Smooth muscle cell (in vitro differentiated cells): ENCODE measurements around the gene PAK4. TPM values are rescaled to one million over a fixed set of nuclear protein-coding genes. Genes with fewer than 3 reads are reported as not detected.

ENCODE experiments used
- DNase-seq: peaks from one replicate; lab custom pipeline; 2025; ENCODE audit not compliant: unreplicated experiment; lab: John Stamatoyannopoulos, UW
- H2AFZ ChIP-seq: fragments of 200-600 bp; sonication (generic); 2 replicates; pipeline ENCODE4 v1.6.0; 2016; ENCODE audit warnings: antibody characterized with exemption, low read depth, mild to moderate bottlenecking
- H3F3A ChIP-seq: fragments of 200-600 bp; sonication (generic); 2 replicates; pipeline ENCODE4 v1.6.0; 2017; ENCODE audit warnings: antibody characterized with exemption, low read depth
- H3K27ac ChIP-seq: fragments of 200-600 bp; sonication (generic); 2 replicates; pipeline ENCODE4 v1.5.1; 2016; ENCODE audit warnings: low read depth, mild to moderate bottlenecking
- H3K27me3 ChIP-seq: fragments of 200-600 bp; sonication (generic); 2 replicates; pipeline ENCODE4 v1.6.1; 2016; ENCODE audit warnings: low read depth, mild to moderate bottlenecking
- H3K36me3 ChIP-seq: fragments of 200-600 bp; sonication (generic); 2 replicates; pipeline ENCODE4 v1.5.1; 2016; ENCODE audit warnings: low read depth
- H3K4me1 ChIP-seq: fragments of 200-600 bp; sonication (generic); 2 replicates; pipeline ENCODE4 v1.5.1; 2016; ENCODE audit warnings: low read depth
- H3K4me2 ChIP-seq: fragments of 200-600 bp; sonication (generic); 2 replicates; pipeline ENCODE4 v1.6.0; 2016; ENCODE audit warnings: mild to moderate bottlenecking
- H3K4me3 ChIP-seq: fragments of 200-600 bp; sonication (generic); 2 replicates; pipeline ENCODE4 v1.5.1; 2016; ENCODE audit warnings: mild to moderate bottlenecking
- H3K79me2 ChIP-seq: fragments of 200-600 bp; sonication (generic); 2 replicates; pipeline ENCODE4 v1.6.0; 2016; ENCODE audit warnings: low read depth, mild to moderate bottlenecking
- H3K9ac ChIP-seq: fragments of 200-600 bp; sonication (generic); 2 replicates; pipeline ENCODE4 v1.6.0; 2016; ENCODE audit warnings: low read depth
- H3K9me3 ChIP-seq: fragments of 200-600 bp; sonication (generic); replicated peaks from 2 replicates; pipeline ENCODE4 v1.5.1; 2016; ENCODE audit warnings: low read depth
- H4K20me1 ChIP-seq: fragments of 200-600 bp; sonication (generic); 2 replicates; pipeline ENCODE4 v1.6.0; 2016; ENCODE audit warnings: low read depth
- CTCF ChIP-seq: fragments of 200-600 bp; sonication (generic); IDR thresholded peaks from 2 replicates; pipeline ENCODE4 v1.5.1; 2017; ENCODE audit warnings: borderline replicate concordance, mild to moderate bottlenecking, antibody characterized with exemption; ENCODE audit not compliant: insufficient read depth, poor library complexity, severe bottlenecking
- WGBS: methylation state at CpG from one replicate; pipeline ENCODE4 v1.1.7; 2016; ENCODE audit warnings: low lambda C conversion rate; 5-methylcytosine and 5-hydroxymethylcytosine counted together
- polyA plus RNA-seq: library from polyadenylated mRNA; unstranded; fragments of >200 nt; fragmentation: Nextera tagmentation; extraction: Ambion mirVana; gene quantifications from 2 replicates; pipeline ENCODE4 v1.2.1, GENCODE V29; 2016
- total RNA-seq: library from RNA; depleted of rRNA; stranded (reverse); fragments of >200 nt; gene quantifications from 2 replicates; pipeline ENCODE4 v1.2.3, GENCODE V29; 2014

PAK4 gene
- total and polyA plus RNA-seq, 2 experiments from 2014 or later: 11.8 to 19.1 TPM

GRCh38 chr19:39186391-39186790 lies 60.8 kb downstream of the PAK4 start:
- no peaks in the 10 kb centered on the region for H3F3A ChIP-seq
- H3K4me2 ChIP-seq: no peak overlapping the region
- no peaks in the 10 kb centered on the region for H3K9me3 ChIP-seq
- WGBS: 94% methylated on average over 8 of the region's 8 CpGs
- no peak overlapping the region for H2AFZ ChIP-seq
- H3K27ac ChIP-seq: no peak overlapping the region
- H3K4me3 ChIP-seq: no peak overlapping the region
- H3K4me1 ChIP-seq: no peaks in the 10 kb centered on the region
- TF ChIP-seq CTCF: no peak
- no peak for DNase-seq
- no peaks in the 10 kb centered on the region for H3K27me3 ChIP-seq
- no peaks in the 10 kb centered on the region for H3K36me3 ChIP-seq
- no peak overlapping the region for H3K9ac ChIP-seq
- H3K79me2 ChIP-seq: no peaks in the 10 kb centered on the region
- H4K20me1 ChIP-seq: no peaks in the 10 kb centered on the region

GRCh38 chr19:39187552-39187943 lies 62.0 kb downstream of the PAK4 start:
- Histone ChIP-seq H3K9me3 (no peaks in the 10 kb centered on the region), H3K4me2 (no peak overlapping the region), H3K36me3 (no peaks in the 10 kb centered on the region), H3K9ac (no peak overlapping the region), H3K4me1 (no peaks in the 10 kb centered on the region), H3K79me2 (no peaks in the 10 kb centered on the region), H3F3A (no peaks in the 10 kb centered on the region), H3K27ac (no peak overlapping the region), H2AFZ (no peak overlapping the region), H3K4me3 (no peak overlapping the region), H4K20me1 (no peaks in the 10 kb centered on the region), H3K27me3 (no peaks in the 10 kb centered on the region)
- 51% methylated on average over 8 of the region's 8 CpGs for WGBS
- DNase-seq: no peak
- TF ChIP-seq CTCF: no peak

- no peak for DNase-seq
- no peak overlapping the region for H3K4me2 ChIP-seq
- 88% methylated on average over 6 of the region's 6 CpGs for WGBS
- no peaks in the 10 kb centered on the region for H3K27me3 ChIP-seq
- H4K20me1 ChIP-seq: no peaks in the 10 kb centered on the region
- H2AFZ ChIP-seq: no peak overlapping the region
- no peak for TF ChIP-seq CTCF
- no peaks in the 10 kb centered on the region for H3K79me2 ChIP-seq
- no peaks in the 10 kb centered on the region for H3F3A ChIP-seq
- H3K36me3 ChIP-seq: no peaks in the 10 kb centered on the region
- H3K27ac ChIP-seq: no peak overlapping the region
- H3K9ac ChIP-seq: no peak overlapping the region
- H3K4me3 ChIP-seq: no peak overlapping the region
- no peaks in the 10 kb centered on the region for H3K9me3 ChIP-seq
- H3K4me1 ChIP-seq: no peaks in the 10 kb centered on the region
Measured at GRCh38 chr19:39188960-39189359, 63.4 kb downstream of the PAK4 start.

- Histone ChIP-seq H3K9ac (no peak overlapping the region), H3K79me2 (no peaks in the 10 kb centered on the region), H3K4me2 (no peak overlapping the region), H3K27me3 (peaks cover under 1% of the 10 kb centered on the region), H2AFZ (no peak overlapping the region), H3K4me1 (no peaks in the 10 kb centered on the region), H4K20me1 (no peaks in the 10 kb centered on the region), H3F3A (no peaks in the 10 kb centered on the region), H3K27ac (no peak overlapping the region), H3K9me3 (no peaks in the 10 kb centered on the region), H3K36me3 (no peaks in the 10 kb centered on the region), H3K4me3 (no peak overlapping the region)
- no peak for DNase-seq
- TF ChIP-seq CTCF: no peak
- WGBS: 57% methylated on average over 11 of the region's 11 CpGs
Measured at GRCh38 chr19:39190768-39191167, 65.2 kb downstream of the PAK4 start.
